LNCaP clone FGC (cell line): ENCODE results near the gene PWP2.
A peak's percentile ranks its signal among the peaks of the same experiment; 100 is the strongest.

Experiments used
- DNase-seq: peaks from one replicate; pipeline ENCODE4 v3.0.0-alpha.2; 2011; ENCODE audit warnings: low read depth
- H3K4me3 ChIP-seq: 2 replicates; pipeline ENCODE4 v1.5.1; 2011; ENCODE audit warnings: mild to moderate bottlenecking, low read depth, low read length, control low read depth
- CTCF ChIP-seq: IDR thresholded peaks from 2 replicates; pipeline ENCODE4 v1.5.1; 2012; ENCODE audit warnings: mild to moderate bottlenecking; ENCODE audit not compliant: control insufficient read depth, insufficient read depth; ENCODE audit errors: extremely low read depth

The PWP2 gene

GRCh38 chr21:44064852-44065403 lies 42.3 kb upstream of the PWP2 start:
- H3K4me3 ChIP-seq, result no peak overlapping the region
- DNase-seq, result no peak
- TF ChIP-seq CTCF, result no peak

- DNase-seq, result no peak
These were observed 41.8 kb upstream of the PWP2 start for GRCh38 chr21:44065428-44065827.

GRCh38 chr21:44066116-44066515 lies 41.1 kb upstream of the PWP2 start:
- no peak for DNase-seq
- no peak overlapping the region for H3K4me3 ChIP-seq
- TF ChIP-seq CTCF, result no peak

More at GRCh38 chr21:44065428-44065827, 41.8 kb upstream of the PWP2 start:
- TF ChIP-seq CTCF, result no peak
- H3K4me3 ChIP-seq, result no peak overlapping the region

GRCh38 chr21:44067011-44067839 lies 40.0 kb upstream of the PWP2 start:
- H3K4me3 ChIP-seq, result no peak overlapping the region
- DNase-seq, result peak; percentile 54
- TF ChIP-seq CTCF, result peak; percentile 75

- no peak overlapping the region for H3K4me3 ChIP-seq
These were observed 36.8 kb upstream of the PWP2 start for GRCh38 chr21:44070391-44070790.

GRCh38 chr21:44071359-44072104 lies 35.7 kb upstream of the PWP2 start:
- TF ChIP-seq CTCF, result no peak
- H3K4me3 ChIP-seq, result no peak overlapping the region
- DNase-seq, result no peak

More at GRCh38 chr21:44070391-44070790, 36.8 kb upstream of the PWP2 start:
- TF ChIP-seq CTCF, result no peak
- no peak for DNase-seq
